Activated gamma-delta T cell treated with anti-CD3 and anti-CD28 coated beads, Interleukin-2, amount 50 U/mL, for 16 hours (primary cell): ENCODE measurements around the gene EGFR.

Source experiments
- DNase-seq: peaks from one replicate; pipeline ENCODE4 v3.0.0-alpha.2; 2020; ENCODE audit warnings: low read depth

EGFR gene

GRCh38 chr7:55101359-55101758 lies 82.5 kb downstream of the EGFR start:
- no peak for DNase-seq

- no peak for DNase-seq
Measured at GRCh38 chr7:55104123-55104522, 85.3 kb downstream of the EGFR start.

- no peak for DNase-seq
Measured at GRCh38 chr7:55104712-55105433, 86.1 kb downstream of the EGFR start.

- DNase-seq: no peak
Measured at GRCh38 chr7:55105952-55106351, 87.1 kb downstream of the EGFR start.

GRCh38 chr7:55107946-55108345 lies 89.1 kb downstream of the EGFR start:
- DNase-seq: no peak

GRCh38 chr7:55108401-55108800 lies 89.6 kb downstream of the EGFR start:
- no peak for DNase-seq

- DNase-seq: no peak
Measured at GRCh38 chr7:55108818-55109217, 90.0 kb downstream of the EGFR start.

- no peak for DNase-seq
Measured at GRCh38 chr7:55109404-55110167, 90.8 kb downstream of the EGFR start.

- DNase-seq: no peak
Measured at GRCh38 chr7:55110282-55110992, 91.6 kb downstream of the EGFR start.

- DNase-seq: no peak
Measured at GRCh38 chr7:55110993-55111361, 92.2 kb downstream of the EGFR start.

- no peak for DNase-seq
Measured at GRCh38 chr7:55112056-55112455, 93.2 kb downstream of the EGFR start.

- DNase-seq: no peak
Measured at GRCh38 chr7:55113760-55114540, 95.1 kb downstream of the EGFR start.

GRCh38 chr7:55117286-55117685 lies 98.5 kb downstream of the EGFR start:
- no peak for DNase-seq

- no peak for DNase-seq
Measured at GRCh38 chr7:55118426-55118825, 99.6 kb downstream of the EGFR start.

- no peak for DNase-seq
Measured at GRCh38 chr7:55119571-55119970, 100.8 kb downstream of the EGFR start.

GRCh38 chr7:55120074-55120473 lies 101.3 kb downstream of the EGFR start:
- DNase-seq: no peak

- no peak for DNase-seq
Measured at GRCh38 chr7:55120501-55121198, 101.8 kb downstream of the EGFR start.

GRCh38 chr7:55121249-55121648 lies 102.4 kb downstream of the EGFR start:
- no peak for DNase-seq

- no peak for DNase-seq
Measured at GRCh38 chr7:55122263-55122662, 103.4 kb downstream of the EGFR start.

GRCh38 chr7:55124989-55125875 lies 106.4 kb downstream of the EGFR start:
- no peak for DNase-seq

GRCh38 chr7:55127135-55127551 lies 108.3 kb downstream of the EGFR start:
- DNase-seq: no peak
